ENCODE data around the gene ALDH1L1.

Gene ALDH1L1

DNA sequence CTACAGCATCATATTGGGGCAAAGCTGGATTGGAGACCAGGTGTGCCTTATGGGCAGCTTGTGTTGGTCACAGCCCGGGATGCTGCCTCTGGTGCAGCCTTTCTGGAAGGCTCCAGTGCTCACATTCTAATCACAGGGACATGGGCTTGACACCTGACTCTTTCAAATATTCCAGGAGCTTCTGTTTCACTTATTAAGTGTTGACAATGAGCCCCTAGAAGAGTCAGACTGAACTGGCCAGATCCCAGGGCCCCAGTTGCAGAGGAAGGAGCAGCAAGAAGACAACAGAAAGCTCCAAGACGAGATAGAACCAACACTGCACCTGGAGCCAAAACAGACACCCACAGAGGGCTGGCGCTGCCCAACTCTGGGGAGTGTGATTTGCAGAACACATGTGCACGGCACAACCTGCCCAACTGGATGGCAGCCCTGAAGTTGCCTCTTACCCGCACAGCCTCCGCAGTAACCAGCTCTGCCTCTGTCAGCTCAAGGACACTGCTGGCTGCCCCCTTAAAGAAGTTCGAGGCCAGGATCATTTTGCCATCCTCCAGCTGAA lies 30.3 kb downstream of the ALDH1L1 start (continued):
- TF ChIP-seq, protein P1, sequence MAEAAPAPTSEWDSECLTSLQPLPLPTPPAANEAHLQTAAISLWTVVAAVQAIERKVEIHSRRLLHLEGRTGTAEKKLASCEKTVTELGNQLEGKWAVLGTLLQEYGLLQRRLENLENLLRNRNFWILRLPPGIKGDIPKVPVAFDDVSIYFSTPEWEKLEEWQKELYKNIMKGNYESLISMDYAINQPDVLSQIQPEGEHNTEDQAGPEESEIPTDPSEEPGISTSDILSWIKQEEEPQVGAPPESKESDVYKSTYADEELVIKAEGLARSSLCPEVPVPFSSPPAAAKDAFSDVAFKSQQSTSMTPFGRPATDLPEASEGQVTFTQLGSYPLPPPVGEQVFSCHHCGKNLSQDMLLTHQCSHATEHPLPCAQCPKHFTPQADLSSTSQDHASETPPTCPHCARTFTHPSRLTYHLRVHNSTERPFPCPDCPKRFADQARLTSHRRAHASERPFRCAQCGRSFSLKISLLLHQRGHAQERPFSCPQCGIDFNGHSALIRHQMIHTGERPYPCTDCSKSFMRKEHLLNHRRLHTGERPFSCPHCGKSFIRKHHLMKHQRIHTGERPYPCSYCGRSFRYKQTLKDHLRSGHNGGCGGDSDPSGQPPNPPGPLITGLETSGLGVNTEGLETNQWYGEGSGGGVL (tag by site-specific recombination; IDR thresholded peaks at IDR 0.05) = no peak
- TF ChIP-seq ZNF433 (tag by site-specific recombination; IDR thresholded peaks at IDR 0.05; ENCODE audit: low read depth) = no peak
- TF ChIP-seq SETDB1 (IDR thresholded peaks at IDR 0.05; ENCODE audit: insufficient read length, low read length) = no peak
- TF ChIP-seq ZNF701 (tag by site-specific recombination; IDR thresholded peaks at IDR 0.05) = no peak
- no peak for TF ChIP-seq GLIS2 (tag by site-specific recombination; IDR thresholded peaks at IDR 0.05)

DNA sequence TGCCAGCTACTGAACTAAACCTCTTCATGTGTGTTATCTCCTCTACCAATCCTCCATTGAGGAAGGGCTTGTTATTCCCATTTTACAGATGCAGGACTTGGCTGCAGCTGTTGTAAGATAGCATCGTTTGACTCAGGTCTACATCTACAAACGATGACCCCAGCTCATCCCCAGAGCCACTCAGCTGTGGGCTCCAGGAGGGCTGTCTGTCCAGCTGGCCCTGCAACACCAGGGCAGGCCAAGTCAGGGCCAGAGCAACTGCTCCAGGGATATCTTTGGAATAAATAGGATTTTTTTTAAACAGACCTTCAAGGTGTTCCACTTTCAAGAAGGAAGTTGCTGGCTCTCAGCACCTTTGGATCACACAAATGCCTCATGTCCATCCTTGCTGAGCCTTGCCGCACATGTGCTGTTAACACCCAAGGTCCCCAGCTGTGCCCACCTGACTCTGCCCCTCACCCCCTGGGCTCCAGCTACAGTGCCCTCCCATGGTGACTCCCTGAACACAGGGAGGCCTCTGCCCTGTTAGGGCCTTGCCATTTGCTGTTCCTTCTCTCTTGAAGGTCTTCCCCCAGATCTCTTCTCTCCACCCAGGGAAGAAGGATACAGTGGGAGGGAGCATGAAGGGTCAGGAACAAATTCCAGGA lies 31.0 kb downstream of the ALDH1L1 start:
- CTCF ChIA-PET = interaction anchor here (0.7 to 1.3 kb wide), 2 partner anchors 49 to 240 kb away, joined by 3 to 4 read pairs; no protein-coding TSS in a partner anchor
- H3K4me1 ChIP-seq (ENCODE audit: control insufficient read depth, insufficient read depth, low read length) = no peaks in the 10 kb centered on the region
- POLR2A ChIA-PET = no interaction called here
- no peak overlapping the region for H3K27ac ChIP-seq (ENCODE audit: extremely low read depth, low read depth, low read length)
- no peaks in the 10 kb centered on the region for H3K36me3 ChIP-seq (ENCODE audit: control insufficient read depth in 2 of 2, insufficient read depth in 1 of 2, low read length in 2 of 2)
- 0 out of 2 replicates have a peak, but pooled peaks have one; percentile 27 for TF ChIP-seq GLIS1 (tag by site-specific recombination; IDR thresholded peaks at IDR 0.05)
- no peak for TF ChIP-seq ZSCAN16 (tag by site-specific recombination; IDR thresholded peaks at IDR 0.05)
- no peak for TF ChIP-seq ZNF830 (tag by site-specific recombination; IDR thresholded peaks at IDR 0.05; ENCODE audit: low read depth)
- TF ChIP-seq FEZF1 (tag by site-specific recombination; IDR thresholded peaks at IDR 0.05) = no peak
- H3K4me3 ChIP-seq (ENCODE audit: low read depth, low read length) = no peak overlapping the region
- no peaks in the 10 kb centered on the region for H3K9me3 ChIP-seq (ENCODE audit: control insufficient read depth, insufficient read depth, low read depth, low read length)

DNA sequence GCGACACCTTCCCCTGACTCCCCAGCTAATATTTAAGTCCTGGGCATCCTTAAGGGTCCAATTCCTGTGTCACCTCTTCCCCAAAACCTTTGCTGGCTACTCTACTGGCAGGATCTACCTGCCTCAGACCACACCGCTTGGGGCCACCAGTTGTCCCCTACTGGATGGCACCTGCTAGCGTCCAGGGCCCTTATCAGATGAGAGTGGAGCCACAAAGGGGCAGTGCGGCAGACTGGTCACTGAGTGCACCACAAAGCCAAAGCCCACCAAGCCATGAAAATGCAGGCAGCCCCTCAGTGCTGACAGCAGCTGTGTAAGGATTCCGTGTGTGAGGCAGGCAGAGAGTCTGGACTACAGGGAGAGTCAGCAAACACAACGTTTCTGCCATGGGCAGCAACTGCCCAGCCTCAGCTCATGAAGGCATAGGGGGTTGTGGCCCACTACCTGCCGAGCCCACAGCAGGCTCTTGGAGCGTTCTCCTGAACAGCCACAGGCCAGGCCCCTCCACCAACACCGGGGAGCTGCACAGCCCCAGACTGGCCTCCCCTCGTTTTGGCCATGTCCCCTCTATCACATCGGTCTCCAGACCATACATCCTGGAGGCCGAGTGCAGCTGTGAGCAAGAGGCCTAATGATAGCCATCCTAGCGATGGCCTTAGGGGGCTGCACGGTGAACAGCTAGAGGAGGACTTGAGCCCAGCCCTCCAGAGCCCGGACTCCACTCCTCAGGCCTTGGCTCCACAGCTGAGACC lies 32.3 kb downstream of the ALDH1L1 start:
- no peak for TF ChIP-seq WT1 (tag by site-specific recombination; IDR thresholded peaks at IDR 0.05)
- no peak for TF ChIP-seq ZFP69B (tag by site-specific recombination; IDR thresholded peaks at IDR 0.05)
- TF ChIP-seq ZBTB21 (tag by site-specific recombination; IDR thresholded peaks at IDR 0.05) = no peak
- CTCF ChIA-PET = interaction anchor here (0.6 to 1.3 kb wide), 2 partner anchors 50 to 219 kb away, joined by 3 to 4 read pairs; no protein-coding TSS in a partner anchor
- Histone ChIP-seq H3K4me3 (ENCODE audit: low read depth, low read length) (no peak overlapping the region), H3K27ac (ENCODE audit: extremely low read depth, low read depth, low read length) (no peak overlapping the region), H3K9me3 (ENCODE audit: control insufficient read depth, insufficient read depth, low read depth, low read length) (no peaks in the 10 kb centered on the region), H3K4me1 (ENCODE audit: control insufficient read depth, insufficient read depth, low read length) (no peaks in the 10 kb centered on the region), H3K36me3 (ENCODE audit: control insufficient read depth in 2 of 2, insufficient read depth in 1 of 2, low read length in 2 of 2) (no peaks in the 10 kb centered on the region)
- POLR2A ChIA-PET = no interaction called here

DNA sequence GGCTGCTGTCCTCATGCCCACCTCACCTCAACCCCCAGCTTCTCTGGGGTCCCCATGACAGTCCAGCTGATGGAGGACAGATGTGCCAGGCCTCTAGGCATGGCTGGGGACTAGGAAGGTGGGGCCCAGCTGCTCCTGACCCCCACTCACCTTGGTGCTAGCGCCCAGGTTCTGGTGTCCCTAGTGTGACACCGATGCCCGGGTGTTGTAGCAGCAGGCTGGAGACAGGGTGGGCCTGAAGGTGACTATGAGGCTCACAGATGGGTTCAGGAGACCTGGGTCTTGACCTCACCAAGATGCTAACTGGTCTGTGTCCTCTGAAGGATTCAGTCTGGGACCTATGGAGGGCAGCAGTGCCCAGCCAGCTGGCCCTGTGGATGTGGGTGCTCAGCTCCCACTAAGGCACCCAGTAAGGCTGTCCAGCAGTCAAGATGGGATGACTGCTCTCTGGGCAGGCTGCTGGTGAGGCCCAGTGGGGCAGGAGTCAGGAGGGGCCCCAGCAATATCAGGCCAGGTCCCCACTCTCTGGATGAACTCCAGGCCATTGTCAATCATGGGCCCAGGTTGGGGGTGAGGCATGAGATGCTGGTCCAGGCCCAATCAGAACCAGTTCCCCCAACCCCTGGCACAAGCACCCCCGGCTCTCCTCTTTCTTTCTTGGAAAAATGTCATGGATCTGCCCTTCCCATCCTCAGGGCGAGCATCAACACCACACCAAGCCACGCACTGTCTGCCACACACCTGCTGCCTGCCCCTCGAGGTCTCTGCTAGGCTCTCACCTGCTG lies 33.0 kb downstream of the ALDH1L1 start:
- Histone ChIP-seq H3K9me3 (ENCODE audit: control insufficient read depth, insufficient read depth, low read depth, low read length) (no peaks in the 10 kb centered on the region), H3K4me1 (ENCODE audit: control insufficient read depth, insufficient read depth, low read length) (no peaks in the 10 kb centered on the region), H3K27ac (ENCODE audit: extremely low read depth, low read depth, low read length) (no peak overlapping the region), H3K4me3 (ENCODE audit: low read depth, low read length) (no peak overlapping the region), H3K36me3 (ENCODE audit: control insufficient read depth in 2 of 2, insufficient read depth in 1 of 2, low read length in 2 of 2) (no peaks in the 10 kb centered on the region)
- ChIA-PET POLR2A (no interaction called here), CTCF (interaction anchor here (0.6 kb wide), 1 partner anchor 218 kb away, joined by 3 read pairs; no protein-coding TSS in a partner anchor)
- TF ChIP-seq ZNF157 (tag by site-specific recombination; IDR thresholded peaks at IDR 0.05) = no peak
- no peak for TF ChIP-seq REPIN1 (tag by site-specific recombination; IDR thresholded peaks at IDR 0.05; ENCODE audit: low read depth)
- no peak for TF ChIP-seq SETDB1 (IDR thresholded peaks at IDR 0.05; ENCODE audit: insufficient read length, low read length)
- TF ChIP-seq ZFP69B (tag by site-specific recombination; IDR thresholded peaks at IDR 0.05) = no peak
- TF ChIP-seq ZNF146 (tag by site-specific recombination; IDR thresholded peaks at IDR 0.05) = no peak
- no peak for TF ChIP-seq ZNF292 (tag by site-specific recombination; IDR thresholded peaks at IDR 0.05; ENCODE audit: borderline replicate concordance, low read depth)
- TF ChIP-seq, protein P2, sequence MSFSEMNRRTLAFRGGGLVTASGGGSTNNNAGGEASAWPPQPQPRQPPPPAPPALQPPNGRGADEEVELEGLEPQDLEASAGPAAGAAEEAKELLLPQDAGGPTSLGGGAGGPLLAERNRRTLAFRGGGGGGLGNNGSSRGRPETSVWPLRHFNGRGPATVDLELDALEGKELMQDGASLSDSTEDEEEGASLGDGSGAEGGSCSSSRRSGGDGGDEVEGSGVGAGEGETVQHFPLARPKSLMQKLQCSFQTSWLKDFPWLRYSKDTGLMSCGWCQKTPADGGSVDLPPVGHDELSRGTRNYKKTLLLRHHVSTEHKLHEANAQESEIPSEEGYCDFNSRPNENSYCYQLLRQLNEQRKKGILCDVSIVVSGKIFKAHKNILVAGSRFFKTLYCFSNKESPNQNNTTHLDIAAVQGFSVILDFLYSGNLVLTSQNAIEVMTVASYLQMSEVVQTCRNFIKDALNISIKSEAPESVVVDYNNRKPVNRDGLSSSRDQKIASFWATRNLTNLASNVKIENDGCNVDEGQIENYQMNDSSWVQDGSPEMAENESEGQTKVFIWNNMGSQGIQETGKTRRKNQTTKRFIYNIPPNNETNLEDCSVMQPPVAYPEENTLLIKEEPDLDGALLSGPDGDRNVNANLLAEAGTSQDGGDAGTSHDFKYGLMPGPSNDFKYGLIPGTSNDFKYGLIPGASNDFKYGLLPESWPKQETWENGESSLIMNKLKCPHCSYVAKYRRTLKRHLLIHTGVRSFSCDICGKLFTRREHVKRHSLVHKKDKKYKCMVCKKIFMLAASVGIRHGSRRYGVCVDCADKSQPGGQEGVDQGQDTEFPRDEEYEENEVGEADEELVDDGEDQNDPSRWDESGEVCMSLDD (tag by site-specific recombination; IDR thresholded peaks at IDR 0.05) = no peak
